H1 (cell line): ENCODE data around the gene PDE4C. TPM values are rescaled to one million over a fixed set of nuclear protein-coding genes. Genes with fewer than 3 reads are reported as not detected.

Experiments used
- BACH1 ChIP-seq: IDR thresholded peaks from 2 replicates; pipeline ENCODE4 v1.6.1; 2012; ENCODE audit warnings: low read length, improper control_type of control experiment
- CBX8 ChIP-seq: fragments of 300-800, 300-1000 bp; sonication (generic); IDR thresholded peaks from 2 replicates; pipeline ENCODE4 v1.7.1; 2016; ENCODE audit warnings: low read depth, low read length, borderline replicate concordance
- CHD7 ChIP-seq: fragments of 300-600 bp; sonication (generic); IDR thresholded peaks from 2 replicates; pipeline ENCODE4 v1.7.1; 2012; ENCODE audit warnings: low read length, moderate library complexity, mild to moderate bottlenecking, inconsistent platforms; ENCODE audit not compliant: insufficient replicate concordance
- HDAC2 ChIP-seq, 2 experiments: fragments of 300-600 bp in 1 of 2; sonication (generic) in 1 of 2; IDR thresholded peaks; 2 replicates each; pipeline ENCODE4 v1.6.1; 2011 to 2012; ENCODE audit warnings: low read depth in 2 of 2, low read length in 2 of 2, mild to moderate bottlenecking in 2 of 2, moderate library complexity in 2 of 2, borderline replicate concordance in 1 of 2, inconsistent platforms in 1 of 2
- KDM5A ChIP-seq: fragments of 200-600 bp; IDR thresholded peaks from 2 replicates; pipeline ENCODE4 v1.7.1; 2012; ENCODE audit warnings: mild to moderate bottlenecking, low read length, inconsistent platforms, mixed read lengths
- NANOG ChIP-seq: IDR thresholded peaks from 2 replicates; pipeline ENCODE4 v1.6.1; 2011; ENCODE audit warnings: low read length, low read depth, mild to moderate bottlenecking, inconsistent platforms; ENCODE audit not compliant: insufficient read depth, poor library complexity, severe bottlenecking
- SP2 ChIP-seq: IDR thresholded peaks from 2 replicates; pipeline ENCODE4 v1.6.1; 2012; ENCODE audit warnings: mild to moderate bottlenecking, low read length, inconsistent platforms
- SP4 ChIP-seq: IDR thresholded peaks from 2 replicates; pipeline ENCODE4 v1.6.1; 2012; ENCODE audit warnings: low read length, inconsistent platforms
- TAF7 ChIP-seq: optimal IDR thresholded peaks from 2 replicates; pipeline ENCODE3; 2011; ENCODE audit warnings: low read depth, mild to moderate bottlenecking, inconsistent platforms, low read length, moderate library complexity, borderline replicate concordance
- TCF12 ChIP-seq: IDR thresholded peaks from 2 replicates; pipeline ENCODE4 v1.6.1; 2011; ENCODE audit warnings: low read depth, mild to moderate bottlenecking, low read length
- polyA plus RNA-seq, 7 experiments: library from polyadenylated mRNA; depleted of rRNA in 3 of 7; stranded (reverse) in 5 of 7; unstranded in 2 of 7; fragments of >200 nt in 5 of 7; fragments of 200-250 nt in 2 of 7; gene quantifications; 1 replicate in 5 of 7; 2 replicates in 1 of 7; 4 replicates in 1 of 7; pipeline versions ENCODE4 v1.2.1 to v1.2.3, GENCODE V29; 2011 to 2013; ENCODE audit warnings: missing spikeins in 2 of 7, mixed read lengths in 2 of 7
- total RNA-seq: library from RNA; stranded (reverse); fragmentation: NEBNext Ultra II Directional; extraction: Animal tissue kit (Norgen Biotek cat#: 25700); gene quantifications from 2 replicates; pipeline ENCODE4 v1.2.1, GENCODE V29; 2021

PDE4C gene
- total and polyA plus RNA-seq, 2 of the 8 experiments (the other 6 are each of a cell fraction or from before 2014, with no cell fraction given) = 2.7 to 3.1 TPM

- TF ChIP-seq HDAC2 (IDR thresholded peaks at IDR 0.05; ENCODE audit: borderline replicate concordance in 1 of 2, low read depth in 2 of 2, low read length in 2 of 2) (peak in 1 of 2 experiments; percentile 91; a peak in 1 of 4 replicates), KDM5A (no peak), CHD7 (no peak), CBX8 (no peak), BACH1 (no peak), SP2 (no peak), TCF12 (no peak), NANOG (no peak), TAF7 (peak; percentile 16), SP4 (no peak)
Observed at GRCh38 chr19:18208098-18208951, 17.9 kb downstream of the PDE4C start (continued).
